Activated T-helper 2 cell treated with anti-CD3 and anti-CD28 coated beads, Interferon-gamma antibody, Interleukin-2, Interleukin-4, amounts not matched to agents 10 μg/mL and 5 μg/mL and 100 μg/mL, durations not matched to agents 14 hours and 24 hours and 36 hours (primary cell): ENCODE measurements around the gene SERPINA9. TPM values are rescaled to one million over a fixed set of nuclear protein-coding genes. Genes with fewer than 3 reads are reported as not detected.

ENCODE experiments used
- DNase-seq: peaks from one replicate; pipeline ENCODE4 v3.0.0; 2021; ENCODE audit warnings: low spot score
- H3K27ac Mint-ChIP-seq: one replicate; pipeline ENCODE4 v1.8.0; 2021; ENCODE audit warnings: mixed read lengths
- H3K27me3 Mint-ChIP-seq: one replicate; pipeline ENCODE4 v1.8.0; 2021; ENCODE audit warnings: low read depth, mixed read lengths
- H3K36me3 Mint-ChIP-seq: one replicate; pipeline ENCODE4 v1.8.0; 2021; ENCODE audit warnings: low read depth, mixed read lengths
- H3K4me1 Mint-ChIP-seq: one replicate; pipeline ENCODE4 v1.8.0; 2021; ENCODE audit warnings: low read depth, mixed read lengths
- H3K4me3 Mint-ChIP-seq: one replicate; pipeline ENCODE4 v1.8.0; 2021; ENCODE audit warnings: low read depth, mild to moderate bottlenecking, moderate library complexity, mixed read lengths
- H3K9me3 Mint-ChIP-seq: one replicate; pipeline ENCODE4 v1.8.0; 2021; ENCODE audit warnings: mixed read lengths
- intact Hi-C: fragments of 100-400 bp; cut with micrococcal nuclease; formaldehyde crosslinking; loops from one replicate; pipeline ENCODE4 v1.15.1; 2023
- total RNA-seq: library from RNA; stranded (reverse); gene quantifications from 2 replicates; pipeline ENCODE4 v1.2.3, GENCODE V29; 2022

The SERPINA9 gene
- total RNA-seq, 1 donor from 2014 or later = not detected

DNA sequence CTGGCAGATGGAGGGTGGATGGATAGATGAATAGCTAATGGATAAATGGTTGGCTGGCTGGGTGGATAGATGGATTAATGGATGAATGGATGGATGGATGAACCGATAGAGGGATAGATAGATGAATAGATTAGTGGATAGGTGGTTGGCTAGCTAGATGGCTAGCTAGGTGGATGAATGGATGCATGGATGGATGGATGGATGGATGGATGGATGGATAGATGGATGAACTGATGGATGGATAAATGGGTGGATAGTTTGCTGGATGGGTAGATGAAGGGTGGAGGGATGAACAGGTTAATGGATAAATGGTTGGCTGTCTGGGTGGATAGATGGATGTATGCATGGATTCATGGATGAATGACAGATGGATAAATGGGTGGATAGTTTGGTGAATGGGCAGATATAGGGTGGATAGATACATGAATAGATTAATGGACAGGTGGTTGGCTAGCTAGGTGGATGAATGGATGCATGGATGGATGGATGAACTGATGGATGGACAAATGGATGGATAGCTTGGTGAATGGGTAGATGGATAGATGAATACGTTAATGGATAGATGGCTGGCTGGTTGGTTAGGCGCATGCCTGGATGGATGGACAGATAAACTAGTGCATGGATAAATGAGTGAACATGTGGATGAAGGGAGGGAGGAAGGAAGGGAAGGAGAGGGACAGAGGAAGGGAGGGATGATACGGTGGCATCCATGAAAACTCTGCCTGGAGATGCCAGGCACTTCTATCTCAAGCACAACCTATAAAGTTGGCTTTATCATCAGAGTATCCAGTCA, 8.1 kb downstream of the SERPINA9 start:
- intact Hi-C loops = no loop called here
- Mint-ChIP-seq H3K4me3 (no peak overlapping the region), H3K27ac (no peak overlapping the region), H3K9me3 (no peaks in the 10 kb centered on the region), H3K27me3 (no peaks in the 10 kb centered on the region), H3K4me1 (no peaks in the 10 kb centered on the region), H3K36me3 (no peaks in the 10 kb centered on the region)
- no peak for DNase-seq

DNA sequence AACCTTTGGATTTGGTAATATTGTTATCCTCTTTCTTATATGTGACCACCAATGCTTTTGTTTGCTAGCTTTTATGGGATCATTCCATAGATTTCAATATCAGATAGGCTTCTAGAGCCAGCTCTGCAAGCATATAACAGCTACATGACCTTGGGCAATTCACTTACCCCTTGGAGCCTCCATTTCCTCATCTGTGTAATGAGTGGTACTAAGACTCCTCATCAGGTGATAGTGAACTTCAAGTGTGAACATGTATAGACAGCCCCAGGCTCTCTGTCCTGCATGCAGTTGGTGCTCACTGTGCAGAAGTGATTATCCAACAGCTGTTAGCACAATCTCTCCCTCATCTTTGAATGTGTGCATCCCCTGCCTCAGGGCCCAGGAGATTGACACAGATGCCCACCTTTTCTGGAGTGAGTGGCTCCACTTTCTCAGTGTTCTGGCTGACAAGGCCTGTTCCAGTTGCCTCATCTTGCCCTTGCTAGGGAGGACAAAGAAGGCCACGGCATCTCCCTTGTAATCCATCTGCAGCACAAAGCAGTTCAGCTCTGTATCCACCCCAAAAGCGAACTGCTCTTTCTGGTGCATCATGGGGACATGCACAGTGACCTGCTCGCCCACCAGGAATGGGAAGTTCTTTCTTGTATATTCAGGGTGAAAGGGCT, 9.2 kb downstream of the SERPINA9 start:
- H3K27me3 Mint-ChIP-seq = no peaks in the 10 kb centered on the region
- no peak overlapping the region for H3K4me3 Mint-ChIP-seq
- no peaks in the 10 kb centered on the region for H3K9me3 Mint-ChIP-seq
- H3K27ac Mint-ChIP-seq = no peak overlapping the region
- no peaks in the 10 kb centered on the region for H3K36me3 Mint-ChIP-seq
- intact Hi-C loops = no loop called here
- H3K4me1 Mint-ChIP-seq = no peaks in the 10 kb centered on the region
- DNase-seq = no peak

DNA sequence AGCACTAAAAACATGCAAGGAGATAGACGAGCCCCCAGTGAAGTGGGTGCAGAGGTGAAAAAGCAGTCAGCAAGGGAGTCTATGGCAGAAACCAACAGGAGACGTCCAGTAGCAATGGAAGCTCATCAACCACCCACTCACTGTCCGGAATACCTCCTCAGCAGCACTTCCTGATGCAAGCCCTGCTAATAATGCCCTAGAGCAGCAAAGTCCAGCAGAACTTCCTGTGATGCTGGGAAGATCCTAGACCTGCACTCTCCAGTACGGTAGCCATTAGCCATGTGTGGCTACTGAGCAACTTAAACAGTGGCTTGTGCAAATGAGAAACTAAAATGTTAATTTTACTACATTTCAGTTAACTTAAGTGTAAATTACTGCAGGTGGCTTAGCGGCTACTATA, 11.0 kb downstream of the SERPINA9 start:
- Mint-ChIP-seq H3K4me1 (no peaks in the 10 kb centered on the region), H3K36me3 (no peaks in the 10 kb centered on the region), H3K27me3 (no peaks in the 10 kb centered on the region), H3K27ac (no peak overlapping the region), H3K9me3 (no peaks in the 10 kb centered on the region), H3K4me3 (no peak overlapping the region)
- DNase-seq = no peak
- intact Hi-C loops = no loop called here

DNA sequence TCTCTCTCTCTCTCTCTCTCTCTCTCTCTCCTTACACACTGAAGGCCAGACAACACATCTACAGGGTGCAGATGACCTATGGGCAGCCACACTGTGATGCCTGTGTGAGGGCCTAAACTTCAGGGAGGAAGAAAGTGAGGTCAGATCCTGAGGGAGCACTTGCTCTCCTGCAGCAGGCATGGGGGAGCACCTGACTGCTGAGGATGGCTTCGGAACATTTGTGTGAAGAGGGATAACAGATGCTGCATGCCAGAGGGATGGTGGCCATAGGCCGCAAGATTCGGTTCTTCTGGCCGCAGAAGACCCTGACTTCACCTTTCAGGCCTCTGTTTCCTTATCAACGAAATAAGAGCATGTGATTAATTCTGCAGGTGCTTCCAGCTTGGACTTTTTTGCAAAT, 11.7 kb downstream of the SERPINA9 start:
- Mint-ChIP-seq H3K27me3 (no peaks in the 10 kb centered on the region), H3K27ac (no peak overlapping the region), H3K36me3 (no peaks in the 10 kb centered on the region), H3K9me3 (no peaks in the 10 kb centered on the region), H3K4me3 (no peak overlapping the region), H3K4me1 (no peaks in the 10 kb centered on the region)
- intact Hi-C loops = no loop called here
- no peak for DNase-seq

DNA sequence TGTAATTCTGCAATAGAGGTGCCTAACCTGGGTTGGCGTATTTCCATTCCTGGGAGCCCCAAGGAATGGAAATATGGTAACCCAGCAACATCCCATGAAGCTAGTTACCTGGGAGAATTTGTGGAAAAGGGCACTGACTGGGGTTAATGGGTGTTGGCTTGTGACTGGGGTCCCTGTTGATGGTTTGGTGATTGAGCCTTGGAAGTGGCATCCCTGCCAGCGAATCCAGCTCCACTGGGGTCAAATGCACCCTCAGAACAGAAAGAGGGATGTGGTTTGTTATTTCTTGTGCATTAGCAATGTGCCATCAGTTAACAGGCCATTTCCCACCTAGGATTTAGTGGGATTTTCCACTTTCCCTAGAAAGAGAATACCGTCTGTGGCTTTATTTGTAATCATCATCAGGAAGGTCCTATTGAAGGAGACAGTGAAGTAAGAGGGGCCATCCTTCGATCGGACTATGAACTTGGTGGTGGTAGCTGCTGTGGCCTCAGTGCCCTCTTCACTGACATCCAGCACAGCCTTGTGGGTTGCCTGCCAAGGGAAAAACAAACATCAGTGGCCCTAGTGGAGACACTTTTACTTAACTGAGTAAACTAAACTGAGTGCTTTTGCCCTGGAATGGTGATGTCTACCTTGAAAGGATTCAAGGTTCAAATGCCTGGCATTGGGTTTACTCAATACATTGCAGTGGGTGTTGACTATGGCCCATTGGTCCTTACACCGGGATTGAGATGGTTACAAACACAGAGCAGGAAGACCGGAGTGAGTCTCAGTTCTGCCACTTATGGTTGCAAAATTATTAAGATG, 13.0 kb downstream of the SERPINA9 start:
- H3K4me1 Mint-ChIP-seq = no peaks in the 10 kb centered on the region
- H3K9me3 Mint-ChIP-seq = no peaks in the 10 kb centered on the region
- no peak for DNase-seq
- no peaks in the 10 kb centered on the region for H3K27me3 Mint-ChIP-seq
- H3K36me3 Mint-ChIP-seq = no peaks in the 10 kb centered on the region
- H3K27ac Mint-ChIP-seq = no peak overlapping the region
- no peak overlapping the region for H3K4me3 Mint-ChIP-seq
- intact Hi-C loops = no loop called here

DNA sequence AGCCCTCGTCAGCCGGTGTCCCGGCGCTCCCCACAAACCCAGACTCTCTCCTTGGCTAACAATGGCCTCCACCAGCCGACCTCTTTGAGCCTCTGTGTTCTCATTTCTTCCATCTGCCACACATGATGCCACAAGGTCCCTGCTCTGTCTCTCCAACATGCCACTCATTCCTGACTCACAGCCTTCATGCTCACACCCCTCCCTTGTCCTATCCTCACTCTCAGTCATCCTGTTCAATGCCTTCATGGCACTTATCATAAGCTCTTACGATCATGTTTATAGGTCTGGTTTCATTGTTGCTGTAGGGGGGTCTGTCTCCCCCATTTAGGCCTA, 13.8 kb downstream of the SERPINA9 start:
- Mint-ChIP-seq H3K36me3 (no peaks in the 10 kb centered on the region), H3K4me1 (no peaks in the 10 kb centered on the region), H3K27me3 (no peaks in the 10 kb centered on the region), H3K4me3 (no peak overlapping the region), H3K9me3 (no peaks in the 10 kb centered on the region), H3K27ac (no peak overlapping the region)
- no peak for DNase-seq
- intact Hi-C loops = no loop called here

DNA sequence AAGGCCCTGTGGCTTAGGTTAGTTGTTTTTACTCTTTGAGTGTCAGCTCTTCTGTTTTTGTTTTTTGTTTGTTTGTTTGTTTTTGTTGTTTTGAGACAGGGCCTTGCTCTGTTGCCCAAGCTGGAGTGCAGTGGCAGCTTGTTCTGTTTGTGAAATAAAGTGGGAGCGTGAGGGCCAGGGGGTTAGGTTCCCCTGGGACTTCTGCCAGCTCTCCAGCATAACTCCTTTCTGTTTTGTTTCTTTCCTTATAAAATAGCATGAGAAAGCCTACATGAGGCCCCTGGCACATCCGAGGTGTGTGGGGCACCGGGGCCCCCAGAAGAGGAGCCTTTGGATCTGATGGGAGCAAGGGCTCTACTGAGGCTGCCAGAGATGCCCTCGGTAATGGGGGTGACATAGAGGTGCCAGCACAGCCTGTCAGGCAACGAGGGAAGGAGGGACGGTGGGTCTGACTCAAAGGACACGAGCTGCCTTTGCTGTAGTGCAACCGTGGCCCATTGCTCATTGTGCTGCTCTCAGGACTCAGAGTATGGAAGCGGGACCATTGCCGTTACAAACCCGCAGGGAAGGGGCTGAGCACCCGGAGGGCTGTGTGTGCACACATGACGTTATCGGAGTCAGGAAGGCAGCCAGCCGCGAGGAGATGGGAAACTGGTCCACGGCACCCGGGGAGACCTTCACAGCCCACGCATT, 14.3 kb downstream of the SERPINA9 start:
- no peaks in the 10 kb centered on the region for H3K27me3 Mint-ChIP-seq
- intact Hi-C loops = no loop called here

DNA sequence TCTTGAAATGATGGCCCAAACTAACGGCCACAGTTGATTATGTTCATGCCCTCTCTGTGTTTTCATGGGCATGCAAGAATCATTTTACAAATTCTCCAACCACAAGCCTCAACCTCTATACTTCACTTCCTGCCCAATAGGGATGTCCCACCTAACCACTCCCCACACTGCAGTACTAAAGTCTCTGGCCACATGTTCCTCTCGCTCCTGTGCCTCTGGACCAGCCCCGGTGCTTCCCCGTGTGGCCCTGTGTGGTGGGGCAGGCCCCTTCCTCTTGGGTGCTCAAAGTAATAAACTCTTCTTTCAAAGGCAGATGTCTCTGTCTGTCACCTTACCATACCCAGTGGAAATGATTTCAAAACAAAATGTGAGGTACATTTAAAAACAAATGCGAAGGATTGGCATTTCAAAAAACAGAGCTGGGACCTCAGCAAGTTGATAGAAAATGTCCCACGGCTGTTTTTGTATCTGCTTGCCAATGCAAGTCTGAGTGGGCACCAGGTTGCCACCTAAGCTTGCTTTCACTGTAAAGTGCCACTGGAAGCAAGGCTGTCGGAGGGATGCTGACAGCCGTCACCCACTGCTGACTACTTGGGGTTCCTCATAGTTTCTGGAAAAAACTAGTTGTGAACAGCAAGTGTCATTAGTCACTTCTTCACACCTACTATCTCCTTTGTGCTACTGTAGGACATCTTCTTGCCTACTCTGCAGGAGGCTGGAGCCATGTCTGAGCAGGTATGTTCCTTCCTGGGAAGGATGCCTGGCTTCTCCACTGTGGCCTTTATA, 15.2 kb downstream of the SERPINA9 start:
- intact Hi-C loops = no loop called here
- H3K4me3 Mint-ChIP-seq = no peak overlapping the region
- no peaks in the 10 kb centered on the region for H3K9me3 Mint-ChIP-seq
- H3K4me1 Mint-ChIP-seq = no peaks in the 10 kb centered on the region
- H3K36me3 Mint-ChIP-seq = no peaks in the 10 kb centered on the region
- DNase-seq = no peak
- H3K27ac Mint-ChIP-seq = no peak overlapping the region
- peaks cover 2% of the 10 kb centered on the region for H3K27me3 Mint-ChIP-seq

More for the DNA sequence above, 14.3 kb downstream of the SERPINA9 start:
- H3K36me3 Mint-ChIP-seq = no peaks in the 10 kb centered on the region
- H3K4me3 Mint-ChIP-seq = no peak overlapping the region
- H3K4me1 Mint-ChIP-seq = no peaks in the 10 kb centered on the region
- DNase-seq = no peak
- H3K9me3 Mint-ChIP-seq = no peaks in the 10 kb centered on the region
- H3K27ac Mint-ChIP-seq = no peak overlapping the region

DNA sequence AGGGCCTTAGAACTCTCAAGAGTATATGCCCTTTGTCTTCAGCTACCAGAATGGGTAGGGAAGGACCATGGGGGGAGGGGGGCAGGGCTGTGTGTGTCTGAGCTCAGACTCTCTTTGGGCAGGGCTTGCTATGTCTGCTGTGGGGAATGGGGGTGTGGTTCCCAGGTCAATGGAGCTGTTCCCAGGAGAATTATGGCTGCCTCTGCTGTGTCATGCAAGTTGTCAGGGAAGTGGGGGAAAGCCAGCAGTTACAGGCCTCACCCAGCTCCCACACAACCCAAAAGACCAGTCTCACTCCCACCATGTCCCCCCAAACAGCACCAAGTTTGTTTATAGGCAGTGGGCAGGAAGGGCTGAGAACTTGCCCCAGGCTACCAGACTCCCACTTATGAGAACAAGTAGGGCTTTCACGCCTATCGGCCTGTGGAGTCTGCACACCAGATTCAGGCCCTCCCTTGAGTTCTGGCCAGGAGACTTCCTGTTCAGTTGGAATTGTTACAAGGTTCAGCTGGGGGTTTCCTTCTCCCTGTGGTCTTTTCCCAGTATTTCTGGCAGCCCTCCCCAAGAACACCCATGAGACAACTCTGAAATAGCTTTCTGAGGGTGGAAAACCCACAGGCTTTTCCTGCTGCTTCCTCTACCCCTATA, 17.3 kb downstream of the SERPINA9 start:
- DNase-seq = no peak
- H3K4me1 Mint-ChIP-seq = no peaks in the 10 kb centered on the region
- H3K27me3 Mint-ChIP-seq = peaks cover 5% of the 10 kb centered on the region

DNA sequence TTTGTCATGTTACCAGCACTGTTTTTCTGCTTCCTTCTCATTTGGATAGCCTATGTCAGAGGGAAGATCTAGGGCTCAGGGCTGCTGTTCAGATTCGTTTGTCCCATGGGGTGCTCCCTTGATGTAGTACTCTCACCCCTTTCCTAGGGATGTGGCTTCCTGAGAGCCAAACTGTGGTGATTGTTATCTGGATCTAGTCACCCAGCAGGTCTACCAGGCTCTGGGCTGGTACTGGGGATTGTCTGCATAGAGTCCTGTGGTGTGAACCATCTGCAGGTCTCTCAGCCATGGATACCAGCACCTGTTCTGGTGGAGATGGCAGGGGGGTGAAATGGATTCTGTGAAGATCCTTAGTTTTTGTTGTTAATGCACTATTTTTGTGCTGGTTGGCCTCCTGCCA, 17.9 kb downstream of the SERPINA9 start:
- Mint-ChIP-seq H3K4me3 (no peak overlapping the region), H3K36me3 (no peaks in the 10 kb centered on the region), H3K27me3 (peaks cover 7% of the 10 kb centered on the region), H3K9me3 (no peaks in the 10 kb centered on the region), H3K4me1 (no peaks in the 10 kb centered on the region), H3K27ac (no peak overlapping the region)
- DNase-seq = no peak
- intact Hi-C loops = no loop called here

More for the DNA sequence above, 17.3 kb downstream of the SERPINA9 start:
- Mint-ChIP-seq H3K36me3 (no peaks in the 10 kb centered on the region), H3K27ac (no peak overlapping the region), H3K4me3 (no peak overlapping the region), H3K9me3 (no peaks in the 10 kb centered on the region)
- intact Hi-C loops = no loop called here

DNA sequence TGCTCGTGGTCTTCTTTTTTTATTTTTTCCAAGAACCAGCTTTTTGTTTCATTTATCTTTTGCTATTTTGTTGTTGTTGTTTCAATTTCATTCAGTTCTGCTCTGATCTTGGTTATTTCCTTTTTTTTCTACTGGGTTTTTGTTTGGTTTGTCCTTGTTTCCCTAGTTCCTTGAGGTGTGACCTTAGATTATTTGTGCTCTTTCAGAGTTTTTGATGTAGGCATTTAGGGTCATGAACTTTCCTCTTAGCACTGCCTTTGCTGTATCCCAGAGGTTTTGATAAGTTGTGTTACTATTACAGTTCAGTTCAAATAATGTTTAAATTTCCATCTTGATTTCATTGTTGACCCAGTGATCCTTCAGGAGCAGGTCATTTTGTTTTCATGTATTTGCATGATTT, 20.1 kb downstream of the SERPINA9 start:
- no peaks in the 10 kb centered on the region for H3K4me1 Mint-ChIP-seq
- no peak overlapping the region for H3K27ac Mint-ChIP-seq
- intact Hi-C loops = no loop called here
- no peaks in the 10 kb centered on the region for H3K36me3 Mint-ChIP-seq
- no peak for DNase-seq
- no peaks in the 10 kb centered on the region for H3K9me3 Mint-ChIP-seq
- H3K4me3 Mint-ChIP-seq = no peak overlapping the region
- peaks cover 12% of the 10 kb centered on the region for H3K27me3 Mint-ChIP-seq

DNA sequence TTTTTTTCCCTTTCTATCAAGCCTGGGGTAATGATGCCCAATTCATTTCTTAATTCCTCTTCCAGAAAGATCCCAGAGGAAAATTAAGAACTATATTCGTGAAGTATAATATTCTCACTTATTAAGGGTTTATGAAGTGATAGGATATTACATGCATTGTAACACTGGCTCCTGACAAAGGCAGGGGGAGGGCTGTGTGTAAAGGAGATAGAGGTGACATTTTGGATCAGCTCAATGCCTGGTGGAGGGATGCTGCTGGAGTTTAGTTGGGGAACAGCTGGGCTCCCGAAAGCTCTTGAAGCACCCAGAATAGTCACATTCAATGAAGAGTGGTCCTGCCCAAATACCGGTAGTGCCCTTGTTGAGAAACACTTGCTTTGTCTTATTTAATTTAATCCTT, 24.2 kb downstream of the SERPINA9 start:
- no peak overlapping the region for H3K27ac Mint-ChIP-seq
- H3K9me3 Mint-ChIP-seq = no peaks in the 10 kb centered on the region
- intact Hi-C loops = no loop called here
- DNase-seq = no peak
- no peaks in the 10 kb centered on the region for H3K4me1 Mint-ChIP-seq
- no peak overlapping the region for H3K4me3 Mint-ChIP-seq
- peaks cover 16% of the 10 kb centered on the region for H3K27me3 Mint-ChIP-seq
- H3K36me3 Mint-ChIP-seq = no peaks in the 10 kb centered on the region
